GM12865 (cell line): Measurements from ENCODE around the gene KEL.

ENCODE experiments used
- DNase-seq: peaks from one replicate; pipeline ENCODE4 v3.0.0; 2010; ENCODE audit warnings: low read depth
- H3K4me3 ChIP-seq: 2 replicates; pipeline ENCODE4 v1.5.1; 2011; ENCODE audit warnings: mild to moderate bottlenecking, low read depth, low read length, control low read depth
- CTCF ChIP-seq: IDR thresholded peaks from 2 replicates; pipeline ENCODE4 v1.5.1; 2011; ENCODE audit warnings: low read length, control low read depth, low read depth, inconsistent platforms; ENCODE audit not compliant: insufficient read depth; ENCODE audit errors: missing control alignments

Gene KEL

GRCh38 chr7:142948603-142949002, 13.6 kb downstream of the KEL start:
- TF ChIP-seq CTCF: no peak
- no peak overlapping the region for H3K4me3 ChIP-seq
- DNase-seq: no peak

DNA sequence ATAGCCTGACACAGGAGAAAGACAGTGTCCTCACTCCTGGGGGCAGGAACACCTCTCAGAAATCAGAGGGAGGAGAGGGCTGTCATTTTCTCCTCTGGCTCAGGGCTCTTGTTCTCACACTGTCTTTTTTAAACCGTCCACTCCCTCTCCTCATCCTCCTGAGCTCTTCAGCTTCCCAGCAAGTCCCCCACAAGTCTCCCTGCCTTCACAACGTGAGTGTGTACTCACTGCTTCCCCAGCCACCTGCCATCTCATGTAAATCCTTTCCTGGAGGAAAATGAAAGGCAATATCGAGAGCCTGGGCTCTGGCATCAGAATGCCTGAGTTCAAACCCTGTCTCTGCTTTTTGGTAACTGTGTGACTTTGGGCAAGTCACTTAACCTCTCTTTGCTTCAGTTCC, 17.2 kb downstream of the KEL start:
- no peak for TF ChIP-seq CTCF
- H3K4me3 ChIP-seq: no peak overlapping the region
- no peak for DNase-seq

DNA sequence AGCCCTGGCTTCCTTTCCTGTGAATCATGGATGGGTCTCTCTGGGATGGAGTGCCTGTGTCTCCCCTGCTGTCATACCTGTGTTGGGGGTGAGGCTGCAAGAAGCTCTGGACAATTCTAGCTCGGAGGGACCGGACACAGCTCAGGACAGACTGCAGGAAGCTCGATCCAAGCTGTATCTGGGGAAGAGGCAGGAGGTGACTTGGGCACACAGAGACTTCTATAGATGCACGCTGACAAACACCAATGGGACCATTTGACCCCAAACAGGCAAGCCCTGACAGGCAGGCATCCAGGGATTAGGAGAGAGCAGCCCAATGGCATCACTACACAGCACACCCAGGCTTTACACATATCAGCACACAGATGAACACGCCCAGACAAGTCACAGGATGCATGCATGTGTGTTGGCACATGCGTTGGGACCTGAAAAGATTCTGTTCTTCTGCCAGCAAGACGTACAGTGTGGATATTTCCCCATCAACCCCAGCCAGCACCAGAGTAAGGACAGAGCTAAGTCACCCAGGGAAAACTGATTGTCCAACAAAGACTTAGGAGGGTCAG, 18.4 kb downstream of the KEL start:
- no peak overlapping the region for H3K4me3 ChIP-seq
- TF ChIP-seq CTCF: no peak
- DNase-seq: no peak

DNA sequence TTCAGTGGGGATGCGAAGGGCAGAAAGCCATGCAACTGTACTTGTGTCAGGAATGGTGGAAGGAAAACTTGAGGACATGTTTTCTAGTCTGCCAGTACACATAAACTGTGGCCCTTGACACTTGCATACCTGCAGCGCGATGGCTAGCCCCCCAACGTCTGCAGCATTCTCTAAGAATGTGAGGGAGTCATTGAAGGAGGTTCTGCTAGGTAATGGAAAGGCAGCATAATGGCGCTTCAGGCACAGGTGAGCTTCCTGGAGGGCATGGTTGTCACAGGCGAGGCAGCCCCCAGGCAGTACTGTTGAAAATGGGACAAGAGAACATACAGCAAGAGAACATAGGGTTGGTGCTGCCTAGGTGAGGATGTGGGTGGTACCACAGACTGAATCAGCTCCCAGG, 19.4 kb downstream of the KEL start:
- DNase-seq: no peak
- no peak overlapping the region for H3K4me3 ChIP-seq
- no peak for TF ChIP-seq CTCF

GRCh38 chr7:142941541-142941940, 20.6 kb downstream of the KEL start:
- no peak for DNase-seq
- no peak overlapping the region for H3K4me3 ChIP-seq
- TF ChIP-seq CTCF: no peak

GRCh38 chr7:142940966-142941535, 21.1 kb downstream of the KEL start:
- no peak overlapping the region for H3K4me3 ChIP-seq
- no peak for DNase-seq
- no peak for TF ChIP-seq CTCF

GRCh38 chr7:142939226-142939910, 22.8 kb downstream of the KEL start, which contains the start of gene LLCFC1:
Gene LLCFC1 (plus strand): TSS chr7:142939484. CDS start chr7:142939622, 138 bp downstream.
- peak; percentile 29 for TF ChIP-seq CTCF
- peak; percentile 20 for DNase-seq
- no peak within 1 kb of the TSS for H3K4me3 ChIP-seq
